ENCODE measurements around the gene AGPS.

- TF ChIP-seq, protein P1, sequence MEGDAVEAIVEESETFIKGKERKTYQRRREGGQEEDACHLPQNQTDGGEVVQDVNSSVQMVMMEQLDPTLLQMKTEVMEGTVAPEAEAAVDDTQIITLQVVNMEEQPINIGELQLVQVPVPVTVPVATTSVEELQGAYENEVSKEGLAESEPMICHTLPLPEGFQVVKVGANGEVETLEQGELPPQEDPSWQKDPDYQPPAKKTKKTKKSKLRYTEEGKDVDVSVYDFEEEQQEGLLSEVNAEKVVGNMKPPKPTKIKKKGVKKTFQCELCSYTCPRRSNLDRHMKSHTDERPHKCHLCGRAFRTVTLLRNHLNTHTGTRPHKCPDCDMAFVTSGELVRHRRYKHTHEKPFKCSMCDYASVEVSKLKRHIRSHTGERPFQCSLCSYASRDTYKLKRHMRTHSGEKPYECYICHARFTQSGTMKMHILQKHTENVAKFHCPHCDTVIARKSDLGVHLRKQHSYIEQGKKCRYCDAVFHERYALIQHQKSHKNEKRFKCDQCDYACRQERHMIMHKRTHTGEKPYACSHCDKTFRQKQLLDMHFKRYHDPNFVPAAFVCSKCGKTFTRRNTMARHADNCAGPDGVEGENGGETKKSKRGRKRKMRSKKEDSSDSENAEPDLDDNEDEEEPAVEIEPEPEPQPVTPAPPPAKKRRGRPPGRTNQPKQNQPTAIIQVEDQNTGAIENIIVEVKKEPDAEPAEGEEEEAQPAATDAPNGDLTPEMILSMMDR (conservative IDR thresholded peaks at IDR 0.05 in 1 of 2, IDR thresholded peaks at IDR 0.05 in 1 of 2; ENCODE audit: low read depth in 1 of 2, low read length in 2 of 2): no peak
- TF ChIP-seq EZH2 (IDR thresholded peaks at IDR 0.05; ENCODE audit: low read length, missing control alignments): no peak
These were observed 180.5 kb downstream of the AGPS start for GRCh38 chr2:177573120-177573519.
